ENCODE results near the gene GJD4. TPM values are rescaled to one million over a fixed set of nuclear protein-coding genes. Genes with fewer than 3 reads are reported as not detected.
A peak's percentile ranks its signal among the peaks of the same experiment; 100 is the strongest.

GJD4 gene
- total and polyA plus RNA-seq, 10 of the 15 experiments (the other 5 are each of a cell fraction or from before 2014, with no cell fraction given): not detected

DNA sequence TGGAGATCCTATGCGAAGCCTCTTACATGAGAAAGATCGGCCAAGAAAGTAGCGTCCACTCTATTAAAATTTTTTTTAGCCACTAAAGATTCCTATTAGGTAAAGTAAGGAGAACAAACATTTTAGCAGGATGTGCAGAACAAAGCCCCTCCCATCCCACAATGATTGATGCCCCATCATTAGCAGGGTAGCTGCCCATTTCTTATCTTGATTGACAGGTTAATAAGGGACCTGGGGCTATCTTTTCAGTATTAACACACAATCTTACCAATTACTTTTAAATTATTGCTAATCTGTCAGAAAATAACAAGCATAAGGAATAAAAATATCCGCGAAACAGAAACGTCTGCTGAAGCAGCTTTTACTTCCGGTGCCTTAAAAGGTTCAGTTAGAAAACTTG, 31.8 kb downstream of the GJD4 start:
- SMC1A ChIA-PET (ENCODE audit: uncharacterized antibody, unreplicated experiment): interaction anchor here (0.9 to 3.7 kb wide), 4 partner anchors 280 to 1244 kb away, joined by 3 to 33 read pairs (median 6); no protein-coding TSS in a partner anchor
- in situ Hi-C loops (cut with MboI): no loop called here

More for the DNA sequence above, 31.8 kb downstream of the GJD4 start:
- BruUV-seq (replicated peaks): no TSS peak
- no peaks in the 10 kb centered on the region for H3K79me2 ChIP-seq (ENCODE audit: control insufficient read depth, insufficient read depth, low read length)
- no peaks in the 10 kb centered on the region for H3K36me3 ChIP-seq (ENCODE audit: control insufficient read depth in 2 of 2, insufficient read depth in 2 of 2, low read length in 1 of 2)
- DNase-seq (ENCODE audit: low read depth, low spot score): no peak
- H3K4me1 ChIP-seq (ENCODE audit: control insufficient read depth, insufficient read depth, low read length): no peaks in the 10 kb centered on the region
- ChIA-PET POLR2A (no interaction called here), RAD21 (ENCODE audit: unreplicated experiment) (interaction anchor here (0.6 to 2.1 kb wide), 3 partner anchors 258 to 1244 kb away, joined by 3 to 15 read pairs (median 5); no protein-coding TSS in a partner anchor), CTCF (interaction anchor here (0.9 to 5.4 kb wide), 10 partner anchors 8 to 1246 kb away, joined by 3 to 59 read pairs (median 4); no protein-coding TSS in a partner anchor)
- H3K4me2 ChIP-seq (ENCODE audit: control insufficient read depth, insufficient read depth): no peak overlapping the region
- no peak for FAIRE-seq
- WGBS (ENCODE audit: insufficient coverage, insufficient replicate concordance, low lambda C conversion rate, missing lambda C conversion rate): 48% methylated on average over 7 of the region's 7 CpGs
- no peaks in the 10 kb centered on the region; the same call in 2 of the 3 replicates for H3K9me3 ChIP-seq (replicated peaks; ENCODE audit: control insufficient read depth, insufficient read depth, low read length)
- TF ChIP-seq BCL3 (IDR thresholded peaks at IDR 0.05; ENCODE audit: borderline replicate concordance, insufficient read depth, low read depth, low read length, poor library complexity, severe bottlenecking) (no peak), PKNOX1 (IDR thresholded peaks at IDR 0.05) (peak; percentile 22; the same call in 1 of the 2 replicates)
- H3K27ac ChIP-seq (ENCODE audit: control insufficient read depth, insufficient read depth): no peak overlapping the region
- H3K27me3 ChIP-seq (replicated peaks in 1 of 2; ENCODE audit: control insufficient read depth in 2 of 2, insufficient read depth in 2 of 2, low read length in 1 of 2): peaks cover 0 to 5% of the 10 kb centered on the region in 2 experiments
- H2AFZ ChIP-seq (ENCODE audit: control insufficient read depth, low read depth, low read length): no peak overlapping the region
- H4K20me1 ChIP-seq (ENCODE audit: control insufficient read depth, insufficient read depth): no peaks in the 10 kb centered on the region
- no peak overlapping the region for H3K4me3 ChIP-seq
- ATAC-seq: no peak
- H3K9ac ChIP-seq (ENCODE audit: control insufficient read depth, insufficient read depth, low read length): no peak overlapping the region
- intact Hi-C loops (cut with micrococcal nuclease; ENCODE audit: unreplicated experiment): loop anchor here (10.0 kb wide), 1 partner anchor 1138 kb away; no protein-coding TSS in a partner anchor
